Ovary (tissue), 3 donors: ENCODE measurements around the gene LCA5.

Experiments
- CTCF ChIP-seq, 3 donors: fragments of 450-650 bp in 2 of 3; fragments of 200-600 bp in 1 of 3; IDR thresholded peaks; one replicate each; pipeline versions ENCODE4 v1.5.1 to v1.8.0; 2016 to 2022; ENCODE audit warnings: antibody characterized with exemption in 3 of 3, mild to moderate bottlenecking in 1 of 3
- EP300 ChIP-seq: sonication (generic); formaldehyde crosslinking; IDR thresholded peaks from one replicate; pipeline ENCODE4 v1.6.1; 2017; ENCODE audit warnings: antibody characterized with exemption
- donor health status: DM: no; HTN: no; CAD: no.

- TF ChIP-seq EP300: no peak
- TF ChIP-seq CTCF (IDR thresholded peaks at IDR 0.05): no peak
Measured at GRCh38 chr6:79584332-79584731, 47.1 kb upstream of the LCA5 start.
